K562 (cell line): ENCODE data around the gene VEGFB. TPM values are rescaled to one million over a fixed set of nuclear protein-coding genes. Genes with fewer than 3 reads are reported as not detected.
A peak's percentile ranks its signal among the peaks of the same experiment; 100 is the strongest.

Experiments used
- ARID3A ChIP-seq: IDR thresholded peaks from 2 replicates; pipeline ENCODE4 v1.6.1; 2012; ENCODE audit warnings: low read depth, low read length, improper control_type of control experiment, borderline replicate concordance
- ATF7 ChIP-seq: fragments of 450-650 bp; IDR thresholded peaks from 2 replicates; pipeline ENCODE4 v1.7.1; 2014; ENCODE audit warnings: mild to moderate bottlenecking, moderate library complexity
- C11orf30 ChIP-seq: fragments of 450-650 bp; IDR thresholded peaks from 2 replicates; pipeline ENCODE4 v1.6.1; 2016; ENCODE audit warnings: low read depth, mild to moderate bottlenecking
- E2F6 ChIP-seq, 2 experiments: IDR thresholded peaks; 2 replicates each; pipeline ENCODE4 v1.6.1; 2011; ENCODE audit warnings: borderline replicate concordance in 1 of 2, control low read depth in 1 of 2, low read depth in 1 of 2, low read length in 1 of 2, mild to moderate bottlenecking in 1 of 2, mixed read lengths in 1 of 2, moderate library complexity in 1 of 2; ENCODE audit not compliant: insufficient read depth in 1 of 2, insufficient read length in 1 of 2, poor library complexity in 1 of 2, severe bottlenecking in 1 of 2; ENCODE audit errors: extremely low read depth in 1 of 2
- EHMT2 ChIP-seq: fragments of 450-650 bp; IDR thresholded peaks from 2 replicates; pipeline ENCODE4 v1.6.1; 2018; ENCODE audit warnings: antibody characterized with exemption
- ETV5 ChIP-seq: sonication (generic); formaldehyde crosslinking; IDR thresholded peaks from 2 replicates; pipeline ENCODE4 v1.4.0; 2020; ENCODE audit warnings: low read depth, mild to moderate bottlenecking, missing genetic modification reagents
- FOXM1 ChIP-seq, 2 experiments: fragments of 450-650 bp in 1 of 2; sonication (generic) in 1 of 2; formaldehyde crosslinking in 1 of 2; IDR thresholded peaks; 2 replicates each; pipeline versions ENCODE4 v1.6.1 to v1.9.0; 2017 to 2022; ENCODE audit warnings: low read depth in 2 of 2, mild to moderate bottlenecking in 2 of 2, missing genetic modification reagents in 1 of 2, moderate library complexity in 1 of 2
- HCFC1 ChIP-seq: IDR thresholded peaks from 2 replicates; pipeline ENCODE4 v1.6.1; 2012; ENCODE audit warnings: low read depth, low read length, improper control_type of control experiment
- KAT2B ChIP-seq: IDR thresholded peaks from one replicate; pipeline ENCODE4 v1.6.1; 2012; ENCODE audit warnings: low read depth, mild to moderate bottlenecking, control low read depth, inconsistent platforms, low read length, moderate library complexity
- KHSRP ChIP-seq: fragments of 450-650 bp; IDR thresholded peaks from 2 replicates; pipeline ENCODE4 v1.6.1; 2017
- LEF1 ChIP-seq: fragments of 450-650 bp; IDR thresholded peaks from 2 replicates; pipeline ENCODE4 v1.6.1; 2016; ENCODE audit warnings: mild to moderate bottlenecking
- MAFK ChIP-seq: IDR thresholded peaks from 2 replicates; pipeline ENCODE4 v1.6.1; 2011; ENCODE audit warnings: low read length, improper control_type of control experiment
- MTA3 ChIP-seq: fragments of 450-650 bp; formaldehyde crosslinking; IDR thresholded peaks from 2 replicates; pipeline ENCODE4 v1.6.1; 2017; ENCODE audit warnings: mild to moderate bottlenecking, borderline replicate concordance
- MYC ChIP-seq, 2 experiments: fragments of 250-450 bp in 1 of 2; sonication (Bioruptor Pico) in 1 of 2; IDR thresholded peaks; 2 replicates each; pipeline versions ENCODE4 v1.5.1 to v1.6.1; 2012 to 2021; ENCODE audit warnings: low read depth in 2 of 2, borderline replicate concordance in 1 of 2, improper control_type of control experiment in 1 of 2, low read length in 1 of 2, mild to moderate bottlenecking in 1 of 2, moderate library complexity in 1 of 2
- POU5F1 ChIP-seq: fragments of 150-350 bp; IDR thresholded peaks from 2 replicates; pipeline ENCODE4 v1.6.1; 2014; ENCODE audit warnings: borderline replicate concordance, low read length, low read depth, mild to moderate bottlenecking; ENCODE audit not compliant: partially characterized antibody
- SMARCC2 ChIP-seq: fragments of 450-650 bp; IDR thresholded peaks from 2 replicates; pipeline ENCODE4 v1.6.1; 2017; ENCODE audit warnings: antibody characterized with exemption, moderate library complexity, mild to moderate bottlenecking, low read depth
- SREBF1 ChIP-seq: fragments of 150-350 bp; IDR thresholded peaks from 2 replicates; pipeline ENCODE4 v1.6.1; 2014; ENCODE audit warnings: antibody characterized with exemption, low read depth, low read length, borderline replicate concordance
- TAF1 ChIP-seq: IDR thresholded peaks from 2 replicates; pipeline ENCODE4 v1.6.1; 2011; ENCODE audit warnings: mild to moderate bottlenecking, low read length, moderate library complexity; ENCODE audit not compliant: insufficient read depth, control insufficient read depth, severe bottlenecking; ENCODE audit errors: extremely low read depth
- YY1 ChIP-seq, 3 experiments: IDR thresholded peaks; 2 replicates each; pipeline ENCODE4 v1.6.1; 2011; ENCODE audit warnings: low read length in 2 of 3, mild to moderate bottlenecking in 2 of 3, moderate library complexity in 2 of 3, borderline replicate concordance in 1 of 3, control low read depth in 1 of 3, low read depth in 1 of 3; ENCODE audit not compliant: insufficient read depth in 3 of 3, insufficient replicate concordance in 2 of 3, control insufficient read depth in 1 of 3, insufficient read length in 1 of 3; ENCODE audit errors: extremely low read depth in 1 of 3
- ZBTB12 ChIP-seq: fragments of 250-450 bp; sonication (Bioruptor Pico); IDR thresholded peaks from 2 replicates; pipeline ENCODE4 v1.4.0; 2020
- ZNF23 ChIP-seq: fragments of 250-450 bp; sonication (Bioruptor Pico); IDR thresholded peaks from 2 replicates; pipeline ENCODE4 v1.4.0; 2020; ENCODE audit warnings: mild to moderate bottlenecking
- ZSCAN29 ChIP-seq: fragments of 450-650 bp; IDR thresholded peaks from 2 replicates; pipeline ENCODE4 v1.6.1; 2017
- polyA plus RNA-seq, 8 experiments: library from polyadenylated mRNA; depleted of rRNA in 4 of 8; stranded (reverse) in 5 of 8; unstranded in 3 of 8; fragments of >200 nt; fragmentation: Nextera tagmentation in 2 of 8; fragmentation: Illumina TruSeq in 1 of 8; extraction: Ambion mirVana in 2 of 8; extraction: Trizol in 1 of 8; gene quantifications; 2 replicates each; pipeline versions ENCODE4 v1.2.1 to v1.2.3, GENCODE V29; 2011 to 2014; ENCODE audit warnings: inconsistent platforms in 1 of 8, missing spikeins in 1 of 8
- total RNA-seq, 7 experiments: library from RNA; depleted of rRNA in 6 of 7; stranded (reverse); fragments of >200 nt in 6 of 7; fragmentation: Illumina TruSeq in 2 of 7; extraction: Trizol in 2 of 7; gene quantifications; 2 replicates each; pipeline versions ENCODE4 v1.2.1 to v1.2.3, GENCODE V29; 2011 to 2021; ENCODE audit warnings: low replicate concordance in 1 of 7

Gene VEGFB
- total and polyA plus RNA-seq, 9 of the 15 experiments (the other 6 are each of a cell fraction or from before 2014, with no cell fraction given) = 11.0 to 83.4 (median 25.7) TPM

GRCh38 chr11:64185693-64186491, 48.5 kb upstream of the VEGFB start, which contains the start of gene STIP1 (continued):
- TF ChIP-seq ZBTB12 (CRISPR knock-in tag) = peak; percentile 34; the same call in 1 of the 2 replicates
- TF ChIP-seq MAFK = no peak
- TF ChIP-seq C11orf30 = peak; percentile 53; the same call in 1 of the 2 replicates
- TF ChIP-seq FOXM1 (IDR thresholded peaks at IDR 0.05; ENCODE audit: low read depth) = peak; percentile 29; the same call in 1 of the 2 replicates
- no peak for TF ChIP-seq FOXM1 (CRISPR knock-in tag; IDR thresholded peaks at IDR 0.05; ENCODE audit: low read depth)
- TF ChIP-seq E2F6 (IDR thresholded peaks at IDR 0.05; ENCODE audit: borderline replicate concordance in 1 of 2, extremely low read depth in 1 of 2, insufficient read depth in 1 of 2, insufficient read length in 1 of 2, low read depth in 1 of 2, low read length in 1 of 2, poor library complexity in 1 of 2, severe bottlenecking in 1 of 2) = peak; percentile 73 to 76
- TF ChIP-seq POU5F1 = no peak
- peak in 2 of 3 experiments; percentile 39 to 51 for TF ChIP-seq YY1 (IDR thresholded peaks at IDR 0.05; ENCODE audit: borderline replicate concordance in 1 of 3, control insufficient read depth in 1 of 3, extremely low read depth in 1 of 3, insufficient read depth in 3 of 3, insufficient read length in 1 of 3, insufficient replicate concordance in 2 of 3, low read depth in 1 of 3, low read length in 2 of 3)
- peak; percentile 95 for TF ChIP-seq ARID3A
- no peak for TF ChIP-seq KHSRP
- no peak for TF ChIP-seq ZNF23 (CRISPR knock-in tag)
- TF ChIP-seq MTA3 = peak; percentile 86; the same call in 1 of the 2 replicates
- peak; percentile 87 for TF ChIP-seq MYC (IDR thresholded peaks at IDR 0.05; ENCODE audit: low read depth, low read length)
- TF ChIP-seq MYC (CRISPR knock-in tag; IDR thresholded peaks at IDR 0.05; ENCODE audit: borderline replicate concordance, low read depth) = no peak
- TF ChIP-seq HCFC1 = 0 out of 2 replicates have a peak, but pooled peaks have one; percentile 42
- peak; percentile 98 for TF ChIP-seq TAF1
- no peak for TF ChIP-seq KAT2B
- peak; percentile 89 for TF ChIP-seq ATF7
- no peak for TF ChIP-seq SMARCC2
- TF ChIP-seq ETV5 = 0 out of 2 replicates have a peak, but pooled peaks have one; percentile 27
- TF ChIP-seq LEF1 = peak; percentile 88
- 0 out of 2 replicates have a peak, but pooled peaks have one; percentile 1 for TF ChIP-seq SREBF1
- TF ChIP-seq EHMT2 = no peak
- peak; percentile 66; the same call in 1 of the 2 replicates for TF ChIP-seq ZSCAN29
